HG03196 (cell line): Measurements from ENCODE around the gene PHC2.
A peak's percentile ranks its signal among the peaks of the same experiment; 100 is the strongest.

Experiments used
- ATAC-seq: cut with Tn5 transposase; IDR thresholded peaks from one replicate; pipeline ENCODE4 v1.9.1; 2021; ENCODE audit not compliant: unreplicated experiment

Gene PHC2

GRCh38 chr1:33354707-33355316 lies 76.1 kb downstream of the PHC2 start:
- ATAC-seq = no peak

- ATAC-seq = no peak
Measured at GRCh38 chr1:33353531-33353930, 77.4 kb downstream of the PHC2 start.

GRCh38 chr1:33351281-33351660 lies 79.6 kb downstream of the PHC2 start:
- no peak for ATAC-seq

GRCh38 chr1:33350611-33351280 lies 80.1 kb downstream of the PHC2 start:
- ATAC-seq = no peak

GRCh38 chr1:33349778-33350610 lies 80.9 kb downstream of the PHC2 start:
- peak; percentile 73 for ATAC-seq

GRCh38 chr1:33349081-33349759 lies 81.7 kb downstream of the PHC2 start:
- peak; percentile 29 for ATAC-seq

GRCh38 chr1:33348676-33349080 lies 82.2 kb downstream of the PHC2 start:
- no peak for ATAC-seq

- no peak for ATAC-seq
Measured at GRCh38 chr1:33348194-33348593, 82.7 kb downstream of the PHC2 start.

GRCh38 chr1:33347650-33347992 lies 83.3 kb downstream of the PHC2 start:
- ATAC-seq = no peak

GRCh38 chr1:33346927-33347649 lies 83.8 kb downstream of the PHC2 start:
- no peak for ATAC-seq

GRCh38 chr1:33346533-33346926 lies 84.4 kb downstream of the PHC2 start:
- ATAC-seq = no peak

GRCh38 chr1:33344896-33345560 lies 85.9 kb downstream of the PHC2 start:
- no peak for ATAC-seq

- no peak for ATAC-seq
Measured at GRCh38 chr1:33343539-33343938, 87.4 kb downstream of the PHC2 start.

- no peak for ATAC-seq
Measured at GRCh38 chr1:33342041-33342723, 88.7 kb downstream of the PHC2 start.

- no peak for ATAC-seq
Measured at GRCh38 chr1:33341190-33341589, 89.7 kb downstream of the PHC2 start.

GRCh38 chr1:33339413-33339812 lies 91.5 kb downstream of the PHC2 start:
- ATAC-seq = no peak

- no peak for ATAC-seq
Measured at GRCh38 chr1:33338440-33339211, 92.3 kb downstream of the PHC2 start.

GRCh38 chr1:33338048-33338439 lies 92.9 kb downstream of the PHC2 start:
- ATAC-seq = no peak

GRCh38 chr1:33337441-33337840 lies 93.5 kb downstream of the PHC2 start:
- no peak for ATAC-seq
